GM12873 (cell line): ENCODE measurements around the gene NT5DC3.

ENCODE experiments used
- CTCF ChIP-seq: IDR thresholded peaks from 2 replicates; pipeline ENCODE4 v1.5.1; 2012; ENCODE audit warnings: low read depth, mild to moderate bottlenecking, moderate library complexity, low read length, control low read depth; ENCODE audit not compliant: insufficient read depth; ENCODE audit errors: missing control alignments

NT5DC3 gene

GRCh38 chr12:103827911-103828391 is 13.1 kb downstream of the NT5DC3 start:
- no peak for TF ChIP-seq CTCF

- no peak for TF ChIP-seq CTCF
These were observed 16.2 kb downstream of the NT5DC3 start for GRCh38 chr12:103824845-103825244.

- no peak for TF ChIP-seq CTCF
These were observed 16.7 kb downstream of the NT5DC3 start for GRCh38 chr12:103824290-103824689.

- no peak for TF ChIP-seq CTCF
These were observed 17.2 kb downstream of the NT5DC3 start for GRCh38 chr12:103823871-103824270.

GRCh38 chr12:103821773-103822172 is 19.3 kb downstream of the NT5DC3 start:
- TF ChIP-seq CTCF, result no peak

GRCh38 chr12:103820881-103821489 is 20.0 kb downstream of the NT5DC3 start:
- TF ChIP-seq CTCF, result no peak

GRCh38 chr12:103820361-103820760 is 20.7 kb downstream of the NT5DC3 start:
- TF ChIP-seq CTCF, result no peak

GRCh38 chr12:103819892-103820291 is 21.1 kb downstream of the NT5DC3 start:
- no peak for TF ChIP-seq CTCF
